NCI-H187 (cell line): Measurements from ENCODE around the gene TDRD12.
"Not testable (repeated sequence)": the region's sequence is repeated elsewhere in the genome, so short reads cannot be mapped to it uniquely, and the experiment has no call there.

Experiments used
- DNase-seq, 2 experiments: peaks; one replicate each; lab custom pipeline; 2025; lab: John Stamatoyannopoulos, UW

TDRD12 gene

GRCh38 chr19:32830231-32831014 lies 110.9 kb downstream of the TDRD12 start:
- no peak for DNase-seq

- no peak for DNase-seq
Observed at GRCh38 chr19:32831611-32832010, 112.0 kb downstream of the TDRD12 start.

- not testable (repeated sequence) for DNase-seq
Observed at GRCh38 chr19:32832094-32832493, 112.5 kb downstream of the TDRD12 start.

- DNase-seq = not testable (repeated sequence)
Observed at GRCh38 chr19:32832825-32833224, 113.3 kb downstream of the TDRD12 start.

GRCh38 chr19:32833388-32833787 lies 113.8 kb downstream of the TDRD12 start:
- not testable (repeated sequence) for DNase-seq

GRCh38 chr19:32837531-32837930 lies 118.0 kb downstream of the TDRD12 start:
- DNase-seq = no peak

GRCh38 chr19:32842061-32842460 lies 122.5 kb downstream of the TDRD12 start:
- DNase-seq = no peak

GRCh38 chr19:32843716-32844245 lies 124.2 kb downstream of the TDRD12 start:
- no peak for DNase-seq

- DNase-seq = not testable (repeated sequence)
Observed at GRCh38 chr19:32848035-32848434, 128.5 kb downstream of the TDRD12 start.

- DNase-seq = no peak
Observed at GRCh38 chr19:32852216-32852615, 132.6 kb downstream of the TDRD12 start.

- not testable (repeated sequence) for DNase-seq
Observed at GRCh38 chr19:32856818-32857217, 137.3 kb downstream of the TDRD12 start.

- DNase-seq = no peak
Observed at GRCh38 chr19:32857584-32857983, 138.0 kb downstream of the TDRD12 start.

- DNase-seq = no peak
Observed at GRCh38 chr19:32858155-32858554, 138.6 kb downstream of the TDRD12 start.

- no peak for DNase-seq
Observed at GRCh38 chr19:32858559-32858958, 139.0 kb downstream of the TDRD12 start.

- DNase-seq = no peak
Observed at GRCh38 chr19:32859591-32859990, 140.0 kb downstream of the TDRD12 start.

- no peak for DNase-seq
Observed at GRCh38 chr19:32861596-32861995, 142.0 kb downstream of the TDRD12 start.

GRCh38 chr19:32862173-32862572 lies 142.6 kb downstream of the TDRD12 start:
- DNase-seq = no peak

GRCh38 chr19:32862741-32863140 lies 143.2 kb downstream of the TDRD12 start:
- no peak for DNase-seq

- no peak for DNase-seq
Observed at GRCh38 chr19:32863301-32863700, 143.7 kb downstream of the TDRD12 start.

- DNase-seq = no peak
Observed at GRCh38 chr19:32863841-32864240, 144.3 kb downstream of the TDRD12 start.

GRCh38 chr19:32864318-32865007 lies 144.9 kb downstream of the TDRD12 start:
- DNase-seq = no peak

- DNase-seq = no peak
Observed at GRCh38 chr19:32865326-32865725, 145.8 kb downstream of the TDRD12 start.

- no peak for DNase-seq
Observed at GRCh38 chr19:32866061-32866460, 146.5 kb downstream of the TDRD12 start.
